Sigmoid colon (tissue), 7 donors: Measurements from ENCODE around the gene MYO1H. TPM values are rescaled to one million over a fixed set of nuclear protein-coding genes. Genes with fewer than 3 reads are reported as not detected.
A peak's percentile ranks its signal among the peaks of the same experiment; 100 is the strongest.

ENCODE experiments used
- DNase-seq: peaks from one replicate; pipeline ENCODE4 v3.0.0-alpha.2; 2019
- H3K27ac ChIP-seq, 4 donors: fragments of 200-600 bp; sonication (generic); one replicate each; pipeline ENCODE4 v1.5.1; 2016 to 2019; ENCODE audit warnings: mild to moderate bottlenecking in 1 of 4
- H3K27me3 ChIP-seq, 3 donors: fragments of 200-600 bp; sonication (generic); one replicate each; pipeline ENCODE4 v1.5.1; 2019; ENCODE audit warnings: mild to moderate bottlenecking in 1 of 3
- H3K36me3 ChIP-seq, 4 donors: fragments of 200-600 bp; sonication (generic); one replicate each; pipeline ENCODE4 v1.5.1; 2016 to 2019
- H3K4me1 ChIP-seq, 4 donors: fragments of 200-600 bp; sonication (generic); one replicate each; pipeline ENCODE4 v1.5.1; 2017 to 2019
- H3K4me3 ChIP-seq, 4 donors: fragments of 200-600 bp; sonication (generic); one replicate each; pipeline ENCODE4 v1.5.1; 2017 to 2019; ENCODE audit warnings: mild to moderate bottlenecking in 2 of 4, moderate library complexity in 1 of 4
- H3K9me3 ChIP-seq, 4 donors: fragments of 200-600 bp in 3 of 4; sonication (generic) in 3 of 4; one replicate each; pipeline versions ENCODE4 v1.5.1 to v1.6.1; 2013 to 2019
- EP300 ChIP-seq, 4 donors: sonication (generic); formaldehyde crosslinking; IDR thresholded peaks; one replicate each; pipeline ENCODE4 v1.6.1; 2017; ENCODE audit warnings: antibody characterized with exemption in 4 of 4
- POLR2A ChIP-seq, 2 donors: fragments of 450-650 bp; IDR thresholded peaks; one replicate each; pipeline ENCODE4 v1.6.1; 2016; ENCODE audit warnings: antibody characterized with exemption in 2 of 2, mild to moderate bottlenecking in 2 of 2, moderate library complexity in 2 of 2
- POLR2AphosphoS5 ChIP-seq, 4 donors: sonication (generic); formaldehyde crosslinking; IDR thresholded peaks; one replicate each; pipeline ENCODE4 v1.6.1; 2017; ENCODE audit warnings: antibody characterized with exemption in 4 of 4
- WGBS, 2 donors: extraction: QIAGEN DNeasy Blood & Tissue Kit; methylation state at CpG; one replicate each; pipeline ENCODE4 v1.1.7; 2013; 5-methylcytosine and 5-hydroxymethylcytosine counted together
- intact Hi-C: fragments of 100-400 bp; cut with DNase I; formaldehyde crosslinking; loops from one replicate; pipeline ENCODE4 v1.15.1; 2023
- polyA plus RNA-seq, 3 donors: library from polyadenylated mRNA; stranded (reverse); fragments of 200-250 nt; gene quantifications; one replicate each; pipeline ENCODE4 v1.2.3, GENCODE V29; 2013
- total RNA-seq, 4 donors: library from RNA; depleted of rRNA; stranded (reverse); fragments of >200 nt; gene quantifications; one replicate each; pipeline ENCODE4 v1.1.0, GENCODE V29; 2016
- TF ChIP-seq, protein P1 (sequence below), 4 experiments: fragments of 450-650 bp in 3 of 4; fragments of 200-600 bp in 1 of 4; IDR thresholded peaks; one replicate each; pipeline ENCODE4 v1.5.1; 2016 to 2019; ENCODE audit warnings: antibody characterized with exemption in 4 of 4, mild to moderate bottlenecking in 3 of 4, moderate library complexity in 2 of 4
- donor health status: healthy with polysubstance abuse.
- donor health status: Bipolar disorder and iron deficiency.
- donor health status: healthy.

The MYO1H gene
- total and polyA plus RNA-seq, 7 donors = 0.07 TPM; not detected in 6

DNA sequence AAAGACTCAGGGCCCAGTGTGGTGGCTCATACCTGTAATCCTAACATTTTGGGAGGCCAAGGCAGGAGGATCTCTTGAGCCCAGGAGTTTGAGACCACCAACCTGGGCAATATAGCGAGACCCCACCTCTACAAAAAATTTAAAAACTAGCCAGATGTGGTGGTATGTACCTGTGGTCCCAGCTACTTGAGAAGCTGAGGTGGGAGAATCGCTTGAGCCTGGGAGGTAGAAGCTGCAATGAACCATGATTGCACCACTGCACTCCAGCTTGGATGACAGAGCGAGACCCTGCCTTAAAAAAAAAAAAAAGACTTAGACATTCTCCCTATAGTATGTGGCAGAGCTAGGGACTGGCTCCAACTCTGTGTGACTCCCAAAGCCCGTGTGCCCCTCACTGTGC, 132.7 kb downstream of the MYO1H start:
- WGBS, 2 donors = 95 to 98% methylated on average over 4 of the region's 4 CpGs
- TF ChIP-seq EP300 (IDR thresholded peaks at IDR 0.05) (no peak), POLR2A (IDR thresholded peaks at IDR 0.05) (no peak), POLR2AphosphoS5 (IDR thresholded peaks at IDR 0.05) (no peak)
- H3K36me3 ChIP-seq = peaks cover 21 to 39% (median 22%) of the 10 kb centered on the region in 4 donors
- intact Hi-C loops = no loop called here
- H3K4me1 ChIP-seq = peaks cover 0 to 32% (median 30%) of the 10 kb centered on the region in 4 donors
- peak; percentile 29 for DNase-seq
- no peak overlapping the region for H3K27ac ChIP-seq
- no peak overlapping the region for H3K4me3 ChIP-seq
- H3K9me3 ChIP-seq = no peaks in the 10 kb centered on the region
- no peaks in the 10 kb centered on the region for H3K27me3 ChIP-seq

DNA sequence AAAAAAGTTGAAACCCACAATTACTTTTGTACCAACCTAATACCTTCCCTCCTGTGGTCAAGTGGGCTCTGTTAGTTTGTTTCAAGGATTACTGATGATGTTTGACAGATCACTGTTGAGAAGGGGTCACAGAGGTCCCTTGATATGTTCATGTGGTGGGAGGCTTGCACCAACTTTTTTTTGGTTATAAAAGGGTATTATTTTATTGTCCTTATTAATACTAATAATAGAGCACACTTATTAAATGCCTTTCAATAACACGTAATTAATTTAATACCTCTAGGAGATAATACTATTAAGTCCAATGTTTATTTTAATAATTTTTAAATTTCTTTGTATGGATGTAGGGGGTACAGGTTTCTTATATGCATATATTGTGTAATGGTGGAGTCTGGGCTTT, 134.2 kb downstream of the MYO1H start:
- H3K36me3 ChIP-seq = peaks cover 34 to 54% (median 37%) of the 10 kb centered on the region in 4 donors
- H3K4me3 ChIP-seq = no peak overlapping the region
- H3K4me1 ChIP-seq = peaks cover 0 to 19% (median 17%) of the 10 kb centered on the region in 4 donors
- no peak overlapping the region for H3K27ac ChIP-seq
- no peak for DNase-seq
- TF ChIP-seq, protein P1, sequence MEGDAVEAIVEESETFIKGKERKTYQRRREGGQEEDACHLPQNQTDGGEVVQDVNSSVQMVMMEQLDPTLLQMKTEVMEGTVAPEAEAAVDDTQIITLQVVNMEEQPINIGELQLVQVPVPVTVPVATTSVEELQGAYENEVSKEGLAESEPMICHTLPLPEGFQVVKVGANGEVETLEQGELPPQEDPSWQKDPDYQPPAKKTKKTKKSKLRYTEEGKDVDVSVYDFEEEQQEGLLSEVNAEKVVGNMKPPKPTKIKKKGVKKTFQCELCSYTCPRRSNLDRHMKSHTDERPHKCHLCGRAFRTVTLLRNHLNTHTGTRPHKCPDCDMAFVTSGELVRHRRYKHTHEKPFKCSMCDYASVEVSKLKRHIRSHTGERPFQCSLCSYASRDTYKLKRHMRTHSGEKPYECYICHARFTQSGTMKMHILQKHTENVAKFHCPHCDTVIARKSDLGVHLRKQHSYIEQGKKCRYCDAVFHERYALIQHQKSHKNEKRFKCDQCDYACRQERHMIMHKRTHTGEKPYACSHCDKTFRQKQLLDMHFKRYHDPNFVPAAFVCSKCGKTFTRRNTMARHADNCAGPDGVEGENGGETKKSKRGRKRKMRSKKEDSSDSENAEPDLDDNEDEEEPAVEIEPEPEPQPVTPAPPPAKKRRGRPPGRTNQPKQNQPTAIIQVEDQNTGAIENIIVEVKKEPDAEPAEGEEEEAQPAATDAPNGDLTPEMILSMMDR (IDR thresholded peaks at IDR 0.05) = no peak
- TF ChIP-seq POLR2A (IDR thresholded peaks at IDR 0.05) = no peak
- 94 to 97% methylated on average over 1 of the region's 1 CpG for WGBS, 2 donors
- H3K27me3 ChIP-seq = no peaks in the 10 kb centered on the region
- no peaks in the 10 kb centered on the region for H3K9me3 ChIP-seq
- intact Hi-C loops = no loop called here

DNA sequence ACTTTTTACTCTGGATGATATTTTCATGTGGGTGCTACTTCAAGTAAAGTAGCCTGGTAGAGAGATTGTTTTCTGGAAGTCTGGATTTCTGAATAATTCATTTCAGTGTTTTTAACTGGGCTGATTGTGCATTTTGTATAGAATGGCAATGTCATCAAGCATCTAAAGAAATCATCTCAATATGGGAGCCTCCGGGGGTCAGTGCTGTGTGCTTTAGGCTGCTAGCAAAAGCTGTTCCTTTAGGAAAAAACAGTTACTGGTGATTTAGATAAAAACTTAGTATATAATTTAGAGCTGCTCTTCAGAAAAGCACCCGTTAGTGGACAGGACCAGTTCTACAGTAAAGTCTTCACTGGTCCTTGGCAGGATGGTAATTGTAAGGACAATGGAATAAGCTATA, 134.8 kb downstream of the MYO1H start:
- Histone ChIP-seq H3K36me3 (peaks cover 41 to 61% (median 44%) of the 10 kb centered on the region in 4 donors), H3K27me3 (no peaks in the 10 kb centered on the region), H3K27ac (no peak overlapping the region), H3K9me3 (no peaks in the 10 kb centered on the region), H3K4me1 (peaks cover 0 to 19% (median 17%) of the 10 kb centered on the region in 4 donors), H3K4me3 (no peak overlapping the region)
- DNase-seq = no peak
- TF ChIP-seq, protein P1 (IDR thresholded peaks at IDR 0.05) = no peak
- TF ChIP-seq POLR2A (IDR thresholded peaks at IDR 0.05) (no peak), EP300 (IDR thresholded peaks at IDR 0.05) (no peak), POLR2AphosphoS5 (IDR thresholded peaks at IDR 0.05) (no peak)
- intact Hi-C loops = no loop called here
- WGBS, 2 donors = 94 to 97% methylated on average over 2 of the region's 2 CpGs

DNA sequence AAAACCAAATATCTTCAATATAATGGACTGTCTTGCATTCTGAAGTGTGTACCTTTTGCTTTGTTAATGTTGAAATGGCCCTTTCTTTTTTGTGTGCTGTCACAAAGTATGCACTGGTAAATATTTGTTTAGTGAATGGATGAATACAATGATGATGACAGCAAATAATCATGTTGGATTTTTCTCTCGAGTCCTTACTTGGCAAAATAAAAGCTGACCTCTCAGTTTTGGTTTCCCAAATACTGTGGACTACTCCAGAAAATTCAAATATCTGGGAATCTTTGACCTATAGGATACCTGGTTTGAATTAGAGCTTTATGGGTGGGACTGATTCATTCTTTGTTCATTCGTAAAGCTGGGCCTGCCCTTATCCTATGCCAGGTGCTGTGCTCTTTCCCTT, 135.2 kb downstream of the MYO1H start:
- WGBS, 2 donors = 59 to 86% methylated on average over 2 of the region's 2 CpGs
- H3K27me3 ChIP-seq = no peaks in the 10 kb centered on the region
- peaks cover 0 to 19% (median 17%) of the 10 kb centered on the region in 4 donors for H3K4me1 ChIP-seq
- peaks cover 45 to 65% (median 48%) of the 10 kb centered on the region in 4 donors for H3K36me3 ChIP-seq
- intact Hi-C loops = no loop called here
- no peak overlapping the region for H3K27ac ChIP-seq
- H3K4me3 ChIP-seq = no peak overlapping the region
- TF ChIP-seq EP300 (IDR thresholded peaks at IDR 0.05) (no peak), POLR2AphosphoS5 (IDR thresholded peaks at IDR 0.05) (no peak), POLR2A (IDR thresholded peaks at IDR 0.05) (no peak)
- TF ChIP-seq, protein P1 (IDR thresholded peaks at IDR 0.05) = no peak
- H3K9me3 ChIP-seq = no peaks in the 10 kb centered on the region
- no peak for DNase-seq

DNA sequence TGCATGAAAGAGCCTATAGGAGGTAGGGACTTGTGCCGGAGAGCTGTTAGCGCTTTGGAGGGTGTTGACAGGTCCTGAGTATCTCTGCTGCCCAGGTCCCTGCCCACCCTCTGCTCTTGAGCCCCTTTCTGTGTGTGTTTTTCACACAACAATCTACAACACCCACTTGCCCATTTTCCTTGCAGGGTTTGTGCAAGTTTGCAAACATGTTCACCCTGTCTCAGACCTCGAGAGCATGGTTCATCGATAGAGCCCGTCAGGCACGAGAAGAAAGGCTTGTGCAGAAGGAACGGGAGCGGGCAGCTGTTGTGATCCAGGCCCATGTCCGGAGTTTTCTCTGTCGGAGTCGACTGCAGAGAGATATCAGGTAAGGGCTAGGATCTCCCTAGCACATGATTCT, 135.6 kb downstream of the MYO1H start:
- DNase-seq = no peak
- Histone ChIP-seq H3K27me3 (no peaks in the 10 kb centered on the region), H3K4me3 (no peak overlapping the region), H3K4me1 (peaks cover 0 to 16% (median 13%) of the 10 kb centered on the region in 4 donors), H3K9me3 (no peaks in the 10 kb centered on the region), H3K36me3 (peaks cover 49 to 69% (median 52%) of the 10 kb centered on the region in 4 donors), H3K27ac (no peak overlapping the region)
- intact Hi-C loops = no loop called here
- 95 to 96% methylated on average over 11 of the region's 11 CpGs for whole genome bisulfite sequencing, 2 donors
- TF ChIP-seq POLR2AphosphoS5 (IDR thresholded peaks at IDR 0.05) = no peak
- no peak for TF ChIP-seq POLR2A (IDR thresholded peaks at IDR 0.05)
- no peak for TF ChIP-seq EP300 (IDR thresholded peaks at IDR 0.05)
- TF ChIP-seq, protein P1 (IDR thresholded peaks at IDR 0.05) = no peak
